ENCODE data around the gene SYN1.
A peak's percentile ranks its signal among the peaks of the same experiment; 100 is the strongest.

SYN1 gene

DNA sequence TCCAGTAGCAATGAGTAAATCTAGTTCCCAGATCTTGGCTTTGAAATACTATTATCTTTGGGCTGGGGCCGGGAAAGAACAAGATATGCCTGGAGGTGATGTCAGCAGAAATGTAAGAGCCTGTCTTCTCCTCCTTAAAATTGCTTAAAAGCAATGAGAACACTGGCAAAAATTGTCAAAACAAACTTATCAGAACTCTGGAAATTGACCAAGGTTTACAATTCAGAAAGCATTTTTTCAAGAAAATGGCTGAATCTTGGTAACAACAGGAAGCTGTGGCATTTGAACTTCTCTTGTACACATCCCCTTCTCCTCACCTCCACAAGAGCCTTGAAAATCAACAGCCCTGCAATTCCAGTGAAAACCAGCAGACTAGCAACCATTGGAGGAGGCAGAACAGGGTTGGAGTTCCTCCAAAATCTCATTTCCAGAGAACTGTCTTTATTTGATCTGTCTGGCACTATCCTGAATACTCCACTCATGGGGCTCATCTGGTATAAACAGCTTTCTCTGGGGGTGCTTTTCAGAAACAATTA is 23.9 kb downstream of the SYN1 start:
- no peak for DNase-seq (ENCODE audit: low read depth in 2 of 2)

DNA sequence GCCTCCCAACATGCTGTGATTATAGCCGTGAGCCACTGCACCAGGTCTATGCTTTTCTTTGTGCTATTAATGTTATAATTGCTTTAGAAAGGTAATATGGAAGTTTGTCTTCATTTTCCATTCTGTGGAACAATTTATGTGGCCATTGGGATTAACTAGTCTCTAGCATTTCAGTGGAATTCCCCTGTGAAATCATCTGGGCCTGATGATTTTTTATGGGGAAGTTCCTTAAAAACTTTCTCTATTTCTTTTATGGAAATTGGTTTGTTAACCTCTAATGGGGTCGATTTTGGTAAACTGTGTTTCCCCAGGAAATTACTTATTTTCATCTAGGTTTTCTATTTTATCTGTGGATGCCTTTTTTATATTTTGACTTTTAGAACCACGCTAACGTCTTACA is 26.1 kb downstream of the SYN1 start:
- DNase-seq (ENCODE audit: low read depth in 2 of 2) = no peak

DNA sequence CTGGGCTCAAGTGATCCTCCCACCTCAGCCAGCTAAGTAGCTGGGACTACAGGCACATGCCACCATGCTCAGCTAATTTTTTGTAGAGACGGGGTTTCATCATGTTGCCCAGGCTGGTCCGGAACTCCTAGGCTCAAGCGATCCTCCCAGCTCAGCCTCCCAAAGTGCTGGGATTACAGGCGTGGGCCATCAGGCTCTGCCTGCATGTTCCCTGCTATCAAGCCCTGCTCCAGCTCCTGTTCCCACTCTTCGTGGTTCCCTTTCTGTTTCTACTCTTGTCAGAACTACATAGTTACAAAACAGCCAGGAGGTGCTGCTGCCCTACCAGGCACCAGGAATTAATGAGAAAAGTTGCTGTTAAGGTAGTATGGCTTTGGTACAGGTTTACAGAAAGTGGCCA is 28.7 kb downstream of the SYN1 start:
- DNase-seq (ENCODE audit: low read depth in 2 of 2) = no peak

DNA sequence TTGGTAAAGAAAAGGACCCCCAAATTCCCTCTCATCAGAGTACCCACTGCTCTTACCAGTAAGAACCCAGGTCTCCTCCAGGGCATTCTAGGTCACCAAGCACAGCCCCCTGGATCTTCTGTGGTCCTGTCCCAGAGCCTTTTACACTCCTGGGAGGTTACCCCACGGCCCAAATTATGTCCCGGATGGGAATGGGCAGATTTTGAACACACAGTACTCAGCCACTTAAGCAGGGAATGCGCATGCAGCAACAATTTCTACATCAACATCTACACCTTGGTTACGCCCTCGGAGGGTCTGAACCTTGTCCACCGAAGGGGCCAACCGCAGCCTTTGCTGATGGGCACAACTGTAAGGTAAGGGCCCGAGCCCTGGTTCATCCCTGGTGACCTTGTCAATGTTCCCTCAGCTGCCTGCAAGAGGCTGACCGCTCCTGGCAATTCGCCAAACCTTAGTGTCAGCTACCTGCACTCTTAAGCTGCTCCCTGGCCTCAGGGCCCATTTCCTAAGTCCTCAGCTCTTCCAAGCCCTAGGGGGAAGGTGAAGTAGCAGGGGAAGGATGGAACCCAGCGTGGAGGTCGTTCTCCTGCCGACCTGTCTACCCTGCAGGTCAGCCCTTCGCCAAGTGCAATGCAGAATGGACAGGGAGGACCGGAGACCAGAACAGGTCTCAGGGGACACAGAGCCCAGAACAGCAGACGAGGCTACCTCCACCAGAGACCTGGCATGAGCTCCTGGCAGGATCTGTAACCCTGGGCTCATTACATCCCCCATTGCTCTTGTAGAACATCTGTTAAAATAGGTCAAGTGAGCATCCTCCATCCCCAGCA is 31.5 kb downstream of the SYN1 start:
- DNase-seq (ENCODE audit: low read depth in 2 of 2) = no peak

DNA sequence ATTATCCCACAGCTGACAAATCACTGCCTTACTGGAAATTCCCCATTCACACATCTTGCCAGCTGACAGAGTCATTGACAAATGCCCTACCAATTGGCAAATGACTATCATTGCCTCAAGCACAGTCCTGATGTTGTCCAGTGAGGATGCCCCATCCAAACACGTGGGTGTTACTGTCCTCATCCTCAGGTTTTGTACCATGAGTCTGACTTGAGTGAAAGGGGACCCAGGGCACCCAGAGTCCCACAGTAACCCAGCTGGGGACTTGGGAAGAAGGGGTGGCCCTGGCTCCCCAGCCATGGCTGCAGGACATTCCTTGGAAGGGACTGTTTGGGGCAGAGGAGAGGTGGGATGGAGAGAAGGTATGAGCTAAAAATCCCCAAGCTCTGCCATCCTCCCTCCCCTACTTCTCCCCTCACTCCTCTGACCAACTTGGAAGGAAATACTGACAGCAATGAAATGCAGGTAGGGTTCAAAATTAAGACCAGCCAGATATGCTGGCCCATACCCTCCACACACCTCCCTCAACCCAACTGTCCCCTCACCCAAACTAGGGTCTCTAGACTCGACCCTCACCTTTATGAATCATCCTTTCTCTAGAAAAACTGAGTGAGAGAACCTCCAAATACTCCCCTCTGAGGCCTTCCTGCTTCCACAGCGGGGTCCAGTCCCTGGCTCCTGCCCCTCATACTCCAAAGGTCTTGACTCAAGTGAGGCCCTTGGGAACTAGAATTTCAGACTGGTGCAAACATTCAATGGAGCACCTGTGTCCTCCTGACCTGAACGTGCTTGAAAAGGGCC is 32.4 kb downstream of the SYN1 start:
- DNase-seq (ENCODE audit: low read depth in 2 of 2) = no peak

DNA sequence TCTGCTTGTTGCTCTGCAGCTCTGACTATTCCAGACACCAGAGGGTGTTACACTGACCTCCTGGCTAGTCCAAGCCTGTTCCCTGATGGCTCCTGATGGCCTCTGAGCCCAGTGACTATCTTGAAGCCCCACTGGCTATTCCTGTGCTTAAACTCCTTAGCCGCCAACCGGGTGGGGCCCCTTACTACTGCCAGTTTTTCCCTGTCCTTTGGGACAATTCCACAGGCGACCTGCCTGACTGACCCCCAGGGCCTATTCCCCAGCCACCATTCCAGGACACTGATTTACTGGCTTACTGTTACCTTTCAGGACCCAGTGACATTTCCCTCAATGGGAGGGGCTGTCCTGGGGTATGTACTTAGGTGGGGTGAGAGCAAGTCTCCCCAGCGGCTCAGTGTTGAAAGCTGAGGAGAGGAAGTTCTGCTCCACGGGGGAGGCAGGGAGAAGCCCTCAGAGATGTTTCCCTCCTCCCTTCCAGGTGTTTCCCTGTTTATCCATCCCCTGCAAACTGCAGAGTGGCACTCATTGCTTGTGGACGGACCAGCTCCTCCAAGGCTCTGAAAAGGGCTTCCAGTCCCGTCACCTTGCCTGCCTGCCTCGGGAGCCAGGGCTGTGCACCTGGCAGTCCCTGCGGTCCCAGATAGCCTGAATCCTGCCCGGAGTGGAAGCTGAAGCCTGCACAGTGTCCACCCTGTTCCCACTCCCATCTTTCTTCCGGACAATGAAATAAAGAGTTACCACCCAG is 33.4 kb downstream of the SYN1 start:
- no peak for DNase-seq (ENCODE audit: low read depth in 2 of 2)

DNA sequence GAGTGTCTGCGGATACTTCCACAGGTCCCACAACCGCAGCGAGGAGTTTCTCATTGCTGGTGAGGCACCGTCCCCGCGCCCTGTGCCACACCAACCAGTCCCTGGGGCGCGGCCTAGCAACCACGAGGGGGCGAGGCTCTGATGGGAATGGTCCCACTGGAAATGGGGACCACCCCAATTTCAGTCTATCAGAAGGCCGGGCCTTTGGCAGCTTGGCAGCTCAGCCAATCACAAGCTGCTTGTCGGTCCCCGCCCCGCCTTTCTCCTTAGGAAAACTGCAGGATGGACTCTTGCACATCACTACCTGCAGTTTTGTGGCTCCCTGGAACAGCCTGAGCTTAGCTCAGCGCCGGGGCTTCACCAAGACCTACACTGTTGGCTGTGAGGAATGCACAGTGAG is 34.4 kb downstream of the SYN1 start:
- DNase-seq (ENCODE audit: low read depth in 2 of 2) = no peak

DNA sequence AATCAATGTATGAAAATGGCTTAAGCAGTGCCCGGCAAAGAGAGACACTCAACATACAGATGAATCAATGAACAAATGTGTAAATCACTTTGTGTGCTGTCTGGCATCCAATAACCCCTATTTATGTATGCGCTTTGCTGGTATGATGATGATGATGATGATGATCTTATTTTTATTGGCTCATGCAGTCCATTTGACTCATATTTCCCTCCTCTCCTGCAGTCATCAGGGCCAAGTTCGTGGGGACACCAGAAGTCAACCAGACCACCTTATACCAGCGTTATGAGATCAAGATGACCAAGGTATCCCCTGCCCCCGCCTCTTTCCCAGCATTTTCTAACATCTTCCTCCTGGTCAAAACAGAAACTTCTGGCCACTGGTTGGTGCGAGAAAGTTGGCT is 34.9 kb downstream of the SYN1 start:
- no peak for DNase-seq (ENCODE audit: low read depth in 2 of 2)

DNA sequence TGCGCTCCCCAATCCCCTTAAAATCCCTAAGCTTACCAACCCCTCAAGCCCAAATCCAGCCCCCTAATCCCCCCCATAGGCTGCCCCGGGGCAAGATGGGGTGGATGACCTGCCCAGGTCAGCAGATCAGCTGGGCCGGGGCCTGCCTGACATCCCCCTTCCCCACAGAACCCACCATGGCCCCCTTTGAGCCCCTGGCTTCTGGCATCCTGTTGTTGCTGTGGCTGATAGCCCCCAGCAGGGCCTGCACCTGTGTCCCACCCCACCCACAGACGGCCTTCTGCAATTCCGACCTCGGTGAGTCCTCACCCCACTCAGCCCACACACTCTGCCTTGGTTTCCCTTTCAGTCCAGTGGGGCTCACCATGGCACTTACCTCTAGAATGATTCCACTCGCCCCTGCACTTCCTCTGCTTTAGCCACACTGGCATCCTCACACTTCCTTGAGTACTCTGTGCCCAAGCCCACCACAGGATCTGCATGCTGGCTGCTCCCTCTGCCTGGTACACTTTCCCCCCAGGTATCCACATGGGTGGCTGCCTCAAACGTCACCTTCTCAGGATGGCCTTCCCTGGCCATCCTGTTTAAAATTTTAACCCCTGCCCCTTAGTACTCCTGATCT is 36.3 kb downstream of the SYN1 start:
- DNase-seq (ENCODE audit: low read depth in 2 of 2) = no peak

DNA sequence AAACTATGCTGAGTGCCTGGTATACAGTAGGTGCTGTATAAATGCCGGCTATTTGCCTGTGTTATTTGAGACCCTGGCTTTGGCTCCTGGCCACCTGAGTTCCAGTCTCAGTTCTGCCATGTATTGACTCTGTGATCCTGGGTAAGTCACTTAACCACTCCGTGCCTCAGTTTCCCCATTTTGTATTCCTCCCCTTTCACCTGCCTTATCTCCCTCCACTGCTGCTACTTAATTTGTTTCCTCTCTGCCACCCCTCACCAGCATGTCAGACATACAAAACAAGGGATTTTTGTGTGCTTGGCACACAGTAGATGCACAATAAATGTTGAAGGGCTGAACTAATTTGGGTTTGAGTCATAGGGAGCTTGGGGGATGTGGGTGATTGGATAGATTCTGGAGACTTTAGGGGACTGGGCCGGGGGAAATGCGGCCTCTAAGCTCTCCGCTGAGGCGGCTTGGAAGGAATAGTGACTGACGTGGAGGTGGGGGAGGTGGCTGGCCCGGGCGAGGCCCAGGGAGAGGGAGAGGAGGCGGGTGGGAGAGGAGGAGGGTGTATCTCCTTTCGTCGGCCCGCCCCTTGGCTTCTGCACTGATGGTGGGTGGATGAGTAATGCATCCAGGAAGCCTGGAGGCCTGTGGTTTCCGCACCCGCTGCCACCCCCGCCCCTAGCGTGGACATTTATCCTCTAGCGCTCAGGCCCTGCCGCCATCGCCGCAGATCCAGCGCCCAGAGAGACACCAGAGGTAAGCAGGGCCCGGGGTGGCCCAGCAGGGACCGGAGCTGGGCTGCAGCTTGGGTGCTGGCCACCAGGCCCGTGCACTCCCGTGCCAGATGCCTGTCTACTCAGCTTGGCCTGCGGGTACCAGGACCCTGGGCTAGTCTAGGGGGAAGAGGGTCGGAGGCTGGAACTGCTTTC is 37.7 kb downstream of the SYN1 start, which contains the start of gene TIMP1:
Gene TIMP1, plus strand, starts transcription at position 706 of the 917 bp plus-strand sequence. CDS start 980 bp downstream, outside the sequence.
- peak; percentile 57 to 67 for DNase-seq (ENCODE audit: low read depth in 2 of 2)

DNA sequence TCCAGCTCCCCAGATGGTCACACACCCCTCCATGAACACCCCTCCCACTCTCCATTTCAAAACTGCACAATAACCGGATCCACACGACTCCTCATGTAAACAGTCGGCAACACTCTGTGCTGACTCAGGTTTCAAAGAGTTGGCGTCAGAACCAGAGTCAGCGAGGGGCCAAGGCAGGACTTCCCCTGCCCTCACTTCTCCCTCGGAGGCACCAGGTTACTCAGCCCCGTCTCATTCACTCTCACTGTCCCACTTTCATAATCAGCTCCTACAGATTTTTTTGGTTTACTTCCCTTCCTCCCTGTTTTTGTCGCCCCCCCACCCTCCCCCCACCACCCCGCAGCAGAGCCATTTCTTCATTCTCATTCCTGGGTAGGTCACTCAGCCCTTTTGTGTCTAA is 40.1 kb downstream of the SYN1 start:
- DNase-seq (ENCODE audit: low read depth in 2 of 2) = no peak

DNA sequence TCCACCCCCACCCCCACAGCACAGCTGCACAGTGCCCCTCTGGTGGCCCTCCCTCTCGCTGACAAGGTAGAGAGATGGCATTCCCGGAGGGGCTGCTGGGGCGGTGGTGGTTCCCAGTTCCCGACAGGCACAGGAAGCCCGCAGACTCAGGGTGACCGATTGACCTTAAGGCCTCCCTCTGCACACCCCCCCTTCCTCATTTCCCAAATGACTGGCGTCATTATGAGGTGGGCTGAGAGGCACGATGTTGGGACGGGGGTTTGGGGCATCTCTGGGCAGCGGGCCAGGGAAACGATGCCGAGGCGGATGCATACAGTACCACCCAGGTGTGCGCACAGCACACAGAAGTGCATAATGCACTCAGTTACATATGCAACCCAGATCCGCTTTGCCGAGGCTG is 41.0 kb downstream of the SYN1 start:
- no peak for DNase-seq (ENCODE audit: low read depth in 2 of 2)

DNA sequence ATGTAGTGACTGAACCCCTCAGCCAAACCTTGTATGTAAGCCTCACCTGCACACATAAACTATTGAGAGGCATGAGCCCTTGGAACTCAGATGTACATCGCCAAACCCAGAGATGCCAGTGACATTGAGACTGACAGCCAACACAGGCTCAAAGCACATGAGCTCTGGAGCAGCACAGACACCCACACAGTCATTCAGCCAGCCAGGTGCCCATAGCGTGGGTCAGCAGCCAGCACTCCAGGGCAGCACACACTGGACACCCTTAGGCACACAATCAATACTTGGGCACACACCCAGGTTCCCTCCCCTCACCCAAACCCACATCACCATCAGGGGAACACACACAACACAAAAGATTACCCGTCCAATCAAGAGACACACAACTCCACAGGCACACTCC is 41.8 kb downstream of the SYN1 start:
- no peak for DNase-seq (ENCODE audit: low read depth in 2 of 2)

DNA sequence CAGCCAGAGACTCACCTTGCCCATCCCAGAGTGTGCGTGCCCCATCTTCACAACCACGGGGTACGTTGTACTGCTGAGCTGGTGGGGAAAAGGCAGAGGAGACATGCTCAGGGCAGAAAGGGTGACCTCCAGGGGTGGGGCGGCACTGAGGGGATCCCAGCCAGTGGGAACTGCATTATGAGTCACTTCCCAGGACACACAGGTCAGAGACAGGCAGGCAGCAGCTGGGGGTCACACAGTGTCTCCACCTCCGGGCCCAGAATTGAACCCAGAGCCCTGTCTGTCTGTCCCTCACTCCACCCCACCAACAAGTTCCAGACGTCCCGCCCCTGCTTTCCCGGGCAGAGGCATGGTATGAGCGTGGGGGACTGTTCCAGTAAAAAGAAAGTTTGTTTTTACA is 42.2 kb downstream of the SYN1 start:
- no peak for DNase-seq (ENCODE audit: low read depth in 2 of 2)

DNA sequence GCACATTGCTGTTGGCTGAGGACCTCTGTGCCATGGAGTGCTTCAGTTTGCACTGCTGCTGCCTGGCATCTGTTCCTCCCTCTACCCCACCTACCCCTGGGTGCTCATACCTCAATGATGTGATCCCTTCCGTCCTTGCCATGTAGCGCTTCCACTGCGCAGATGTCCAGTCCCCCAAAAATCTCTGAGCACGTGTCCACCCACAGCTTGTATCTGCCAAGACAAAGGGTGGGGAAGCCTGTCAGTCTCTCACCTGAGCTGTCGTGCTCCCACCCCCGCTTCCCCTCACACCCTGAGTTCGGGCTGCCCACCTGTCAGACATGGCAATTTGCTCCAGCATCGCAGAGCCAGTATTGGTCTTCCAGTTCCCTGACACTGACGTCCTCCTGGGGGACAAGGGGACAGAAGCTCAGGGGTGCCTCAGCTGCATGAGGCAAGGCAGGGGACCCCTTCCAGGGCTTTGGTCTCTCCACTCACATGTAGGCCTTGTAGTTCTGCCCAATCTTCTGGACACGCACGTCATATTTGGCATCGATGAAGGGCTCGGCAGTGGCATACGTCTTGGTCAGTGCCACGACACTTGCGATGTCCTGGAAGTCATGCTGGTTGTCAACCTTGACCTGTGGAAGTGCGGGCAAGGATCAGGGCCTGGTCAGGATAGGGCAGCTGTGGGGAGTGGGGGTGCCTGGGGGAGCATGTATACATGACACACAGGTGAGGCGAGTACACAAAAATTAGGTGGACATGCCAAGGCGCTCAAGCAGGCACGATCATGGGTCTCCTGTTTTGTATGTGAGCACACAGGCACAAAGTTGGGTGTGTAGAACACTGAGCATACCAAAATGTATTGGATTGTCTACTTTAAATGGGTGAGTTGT is 43.4 kb downstream of the SYN1 start:
- DNase-seq (ENCODE audit: low read depth in 2 of 2) = no peak

DNA sequence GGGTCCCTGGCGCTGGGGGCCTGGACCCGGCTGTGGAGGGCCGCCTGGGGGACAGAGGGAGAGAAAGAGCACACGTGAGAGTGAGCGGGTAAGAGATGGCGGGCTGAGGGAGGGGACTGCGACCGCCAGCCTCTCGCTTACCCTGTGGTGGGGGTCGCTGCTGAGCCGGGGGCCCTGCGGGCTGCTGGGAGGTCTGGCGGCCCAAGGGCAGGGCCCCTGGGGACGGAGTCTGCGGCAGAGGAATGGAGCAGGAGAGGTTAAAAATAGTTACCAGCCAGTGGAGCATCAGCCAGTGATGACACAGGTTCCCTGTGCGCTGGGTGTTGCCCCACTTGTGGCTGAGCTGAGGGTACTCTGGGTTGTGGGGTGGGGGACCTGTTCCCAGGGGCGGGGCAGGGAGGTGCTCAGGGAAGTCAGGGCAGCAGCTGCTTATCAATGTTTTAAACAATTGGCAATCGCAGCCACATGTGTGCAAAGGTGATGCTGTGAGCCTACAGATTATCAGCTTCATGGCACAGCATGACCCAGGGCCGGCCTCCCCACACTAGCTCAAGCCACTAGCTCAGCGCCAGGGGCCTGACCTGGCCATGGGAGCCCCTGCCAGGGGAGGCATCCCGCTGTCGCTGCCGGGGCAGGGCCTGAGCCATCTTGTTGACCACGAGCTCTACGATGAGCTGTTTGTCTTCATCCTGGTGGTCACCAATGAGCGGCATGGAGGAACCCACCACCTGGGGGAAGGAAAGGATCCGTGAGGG is 44.9 kb downstream of the SYN1 start:
- DNase-seq (ENCODE audit: low read depth in 2 of 2) = no peak

DNA sequence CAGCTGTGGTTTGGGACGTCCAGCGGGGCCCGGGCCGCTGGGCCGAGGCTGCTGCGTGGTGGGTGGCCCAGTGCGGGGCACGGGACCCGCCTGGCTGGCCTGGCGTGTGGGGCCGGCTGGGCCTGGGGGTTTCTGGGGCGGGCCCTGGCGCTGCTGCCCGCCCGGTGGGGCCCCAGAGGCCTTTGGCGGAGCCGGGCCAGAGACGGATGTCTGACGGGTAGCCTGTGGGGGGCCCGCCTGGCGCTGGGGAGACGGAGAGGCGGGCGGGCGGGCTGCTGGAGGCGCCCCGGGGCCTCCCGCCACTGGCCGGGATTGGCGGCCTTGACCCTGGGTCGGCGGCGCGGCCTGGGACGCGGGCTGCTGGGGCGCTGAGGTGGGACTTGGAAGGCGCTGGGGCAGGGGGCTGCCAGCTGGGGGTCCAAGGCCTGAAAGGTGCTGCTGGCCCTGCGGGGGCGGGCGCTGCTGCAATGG is 45.5 kb downstream of the SYN1 start:
- DNase-seq (ENCODE audit: low read depth in 2 of 2) = no peak

DNA sequence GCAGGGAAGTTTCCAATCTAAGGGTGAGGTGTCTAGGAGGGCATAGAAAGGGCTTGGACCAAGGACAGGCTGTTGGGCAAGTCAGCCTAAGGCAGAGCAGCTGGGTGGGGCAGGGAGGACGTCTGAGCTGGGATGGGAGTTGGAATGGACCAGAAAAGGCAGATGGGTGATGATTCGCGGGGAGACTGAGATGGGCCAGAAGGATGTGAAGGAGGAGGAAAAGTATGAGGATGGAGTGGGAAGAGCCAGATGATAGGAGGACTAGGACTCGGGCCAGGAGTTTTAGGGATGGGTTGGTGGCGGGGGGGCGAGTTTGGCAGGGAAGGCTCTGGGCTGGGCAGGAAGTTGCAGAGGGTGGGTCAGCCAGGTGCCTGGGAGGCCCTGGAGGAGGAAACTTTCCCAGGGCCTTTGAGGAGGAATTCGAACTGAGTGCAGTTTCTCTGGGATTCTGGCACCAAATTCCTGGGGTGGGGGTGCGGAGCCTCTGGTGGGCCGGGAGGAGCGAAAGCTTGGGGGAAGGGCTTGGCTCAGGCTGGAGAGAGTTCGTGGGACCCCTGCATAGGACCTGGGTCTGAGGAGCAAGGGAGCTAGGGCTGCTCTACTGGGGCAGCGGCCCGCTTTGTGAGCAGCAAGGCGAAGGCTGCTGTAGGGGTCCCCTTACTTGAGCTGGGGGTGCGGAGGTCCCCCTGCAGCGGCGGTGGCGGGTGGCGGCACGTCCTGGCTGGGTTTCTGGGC is 46.1 kb downstream of the SYN1 start:
- DNase-seq (ENCODE audit: low read depth in 2 of 2) = no peak

All from stimulated activated CD8-positive, alpha-beta memory T cell treated with anti-CD3 and anti-CD28 coated beads, Interleukin-2, amount 100 ng/mL, for 1 hour (primary cell).